Thymus (tissue), 11 donors: ENCODE results near the gene KLHL42. TPM values are rescaled to one million over a fixed set of nuclear protein-coding genes. Genes with fewer than 3 reads are reported as not detected.

Experiments
- DNase-seq, 9 donors: peaks; one replicate each; pipeline ENCODE4 v3.0.0-alpha.2; 2013; ENCODE audit warnings: low spot score in 9 of 9, low read depth in 6 of 9, missing footprints in 1 of 9
- H3K27ac ChIP-seq, 2 donors: one replicate each; pipeline ENCODE4 v1.5.1; 2013; ENCODE audit warnings: control low read depth in 1 of 2, low read depth in 1 of 2, low read length in 1 of 2, mild to moderate bottlenecking in 1 of 2, moderate library complexity in 1 of 2
- H3K27me3 ChIP-seq, 2 donors: one replicate each; pipeline ENCODE4 v1.5.1; 2013; ENCODE audit warnings: low read length in 1 of 2; ENCODE audit not compliant: control insufficient read depth in 2 of 2, insufficient read depth in 1 of 2
- H3K36me3 ChIP-seq, 2 donors: one replicate each; pipeline ENCODE4 v1.5.1; 2013; ENCODE audit warnings: low read length in 1 of 2, mild to moderate bottlenecking in 1 of 2, moderate library complexity in 1 of 2; ENCODE audit not compliant: control insufficient read depth in 2 of 2, insufficient read depth in 2 of 2
- H3K4me1 ChIP-seq, 2 donors: one replicate each; pipeline ENCODE4 v1.5.1; 2013; ENCODE audit warnings: low read length in 2 of 2; ENCODE audit not compliant: control insufficient read depth in 2 of 2, insufficient read depth in 2 of 2
- H3K4me3 ChIP-seq, 2 donors: one replicate each; pipeline ENCODE4 v1.5.1; 2013; ENCODE audit warnings: low read length in 2 of 2, control low read depth in 1 of 2, mild to moderate bottlenecking in 1 of 2
- H3K9me3 ChIP-seq, 2 donors: one replicate each; pipeline ENCODE4 v1.5.1; 2013; ENCODE audit warnings: low read length in 1 of 2, mild to moderate bottlenecking in 1 of 2; ENCODE audit not compliant: control insufficient read depth in 2 of 2, insufficient read depth in 1 of 2
- WGBS: extraction: QIAGEN DNeasy Blood & Tissue Kit; methylation state at CpG from one replicate; pipeline ENCODE4 v1.1.7; 2013; 5-methylcytosine and 5-hydroxymethylcytosine counted together
- polyA plus RNA-seq: library from polyadenylated mRNA; stranded (reverse); fragments of 200-250 nt; gene quantifications from one replicate; pipeline ENCODE4 v1.2.3, GENCODE V29; 2013
- total RNA-seq: library from RNA; stranded (reverse); fragments of 120-200 nt; gene quantifications from one replicate; pipeline ENCODE4 v1.2.4, GENCODE V29; 2013
- donor health status: healthy.

Gene KLHL42
- total and polyA plus RNA-seq, 2 donors = 8.8 to 9.0 TPM

DNA sequence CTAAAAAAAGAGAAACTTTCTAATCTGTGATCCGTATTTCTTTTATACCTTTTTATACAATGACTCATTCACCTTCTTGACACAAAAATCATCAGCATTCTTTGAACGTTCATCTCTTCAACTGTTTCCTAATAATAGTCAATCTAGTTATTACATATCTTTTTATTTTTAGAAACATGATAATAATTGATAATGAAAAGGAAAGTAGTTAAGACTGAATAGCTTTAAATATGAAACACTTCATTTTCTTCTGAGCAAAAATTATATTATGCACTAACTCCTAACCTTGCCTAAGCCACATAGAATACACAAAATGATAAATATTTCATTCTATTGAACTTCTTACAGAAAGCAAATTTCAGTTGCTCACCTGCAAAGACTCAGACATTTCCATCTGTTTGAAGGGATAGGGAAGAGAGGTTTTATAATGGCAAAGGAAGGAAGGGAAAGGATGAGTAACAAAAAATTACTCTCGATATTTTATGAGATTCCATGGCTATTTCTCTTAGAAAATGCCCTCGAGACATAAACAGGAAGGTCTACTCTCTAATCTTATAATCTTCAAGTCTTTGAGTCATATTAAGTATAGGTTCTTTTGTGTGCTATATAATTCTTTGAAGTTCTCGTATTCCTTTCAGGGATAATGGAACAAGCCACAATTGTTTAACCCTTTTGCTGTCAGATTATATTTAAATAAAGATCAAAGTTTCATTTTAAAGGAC, 7.5 kb upstream of the KLHL42 start:
- Histone ChIP-seq H3K9me3 (no peaks in the 10 kb centered on the region), H3K27me3 (no peaks in the 10 kb centered on the region), H3K4me1 (no peaks in the 10 kb centered on the region), H3K36me3 (no peaks in the 10 kb centered on the region), H3K4me3 (no peak overlapping the region), H3K27ac (no peak overlapping the region)
- DNase-seq = no peak
- 91% methylated on average over 5 of the region's 5 CpGs for WGBS

DNA sequence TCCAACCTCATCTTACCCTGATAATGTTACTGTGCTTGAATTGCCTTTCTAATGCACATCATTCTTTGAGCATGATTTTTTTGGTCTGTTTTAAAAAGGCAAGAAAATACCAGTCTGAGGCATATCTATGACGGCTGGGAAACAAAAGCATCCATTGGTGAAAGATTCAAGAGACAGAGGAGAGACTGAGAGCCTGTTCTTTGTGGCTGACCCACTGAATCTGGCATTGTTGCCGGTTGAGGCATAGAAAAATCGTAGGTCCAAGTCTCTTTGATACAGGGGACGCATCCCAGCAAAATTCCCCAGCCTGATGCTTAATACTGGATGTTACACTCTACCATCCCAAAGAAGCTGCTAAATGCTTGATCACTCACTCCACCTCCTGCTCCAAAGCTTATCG, 2.9 kb upstream of the KLHL42 start:
- WGBS = 96% methylated on average over 5 of the region's 5 CpGs

DNA sequence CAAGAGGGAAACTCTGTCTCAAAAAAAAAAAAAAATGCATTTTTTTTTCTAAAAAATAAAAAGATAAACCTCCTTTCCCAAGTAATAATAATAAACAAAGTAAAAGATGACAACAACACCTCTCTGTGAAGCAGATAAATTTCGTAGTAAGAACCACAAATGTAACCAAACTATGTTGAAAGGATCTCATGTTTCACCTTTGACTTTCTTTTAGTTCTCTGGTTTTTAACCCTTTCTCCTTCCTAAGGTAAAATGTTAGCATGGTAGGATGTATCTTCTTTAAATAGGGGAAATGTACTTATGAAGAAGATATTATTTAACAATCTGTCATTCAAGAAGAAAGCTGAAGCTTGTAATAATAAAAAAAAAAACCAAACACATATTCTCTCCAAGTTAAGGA, 1.8 kb upstream of the KLHL42 start:
- no peak for DNase-seq
- Histone ChIP-seq H3K27me3 (no peaks in the 10 kb centered on the region), H3K4me3 (no peak overlapping the region), H3K4me1 (peaks cover 14 to 21% of the 10 kb centered on the region in 2 donors), H3K36me3 (peaks cover 0 to 3% of the 10 kb centered on the region in 2 donors), H3K27ac (no peak overlapping the region), H3K9me3 (no peaks in the 10 kb centered on the region)
- 61% methylated on average over 1 of the region's 1 CpG for WGBS

More for the DNA sequence above, 2.9 kb upstream of the KLHL42 start:
- H3K27ac ChIP-seq = no peak overlapping the region
- no peak overlapping the region for H3K4me3 ChIP-seq
- peaks cover 14 to 19% of the 10 kb centered on the region in 2 donors for H3K4me1 ChIP-seq
- H3K36me3 ChIP-seq = peaks cover 0 to 3% of the 10 kb centered on the region in 2 donors
- no peak for DNase-seq
- H3K27me3 ChIP-seq = no peaks in the 10 kb centered on the region
- no peaks in the 10 kb centered on the region for H3K9me3 ChIP-seq

DNA sequence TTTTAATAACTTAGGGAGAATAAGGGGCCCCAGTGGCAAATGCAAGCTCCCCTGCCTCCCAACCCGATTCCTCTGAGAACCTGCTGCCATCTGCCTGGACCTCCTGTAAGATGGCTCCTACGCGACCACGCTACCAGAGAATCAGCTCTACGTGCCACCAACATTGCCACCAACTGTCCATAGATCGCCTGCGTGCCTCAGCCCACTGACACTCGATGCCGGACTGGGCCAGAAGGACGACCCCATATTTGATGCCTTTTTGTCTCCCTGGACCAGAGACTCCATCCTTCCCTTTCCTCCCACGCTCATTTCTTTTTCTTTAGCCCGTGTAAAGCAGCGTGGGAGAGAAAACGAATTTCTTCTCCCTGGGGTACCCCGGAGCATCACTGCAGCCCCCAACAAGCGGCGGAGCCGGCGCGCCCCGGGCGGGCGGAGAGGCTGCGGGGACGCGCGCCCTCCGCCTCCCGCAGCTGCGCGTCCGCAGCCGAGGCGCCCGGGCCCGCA, 565 bp upstream of the KLHL42 start:
- 6% methylated on average over 36 of the region's 36 CpGs for WGBS

DNA sequence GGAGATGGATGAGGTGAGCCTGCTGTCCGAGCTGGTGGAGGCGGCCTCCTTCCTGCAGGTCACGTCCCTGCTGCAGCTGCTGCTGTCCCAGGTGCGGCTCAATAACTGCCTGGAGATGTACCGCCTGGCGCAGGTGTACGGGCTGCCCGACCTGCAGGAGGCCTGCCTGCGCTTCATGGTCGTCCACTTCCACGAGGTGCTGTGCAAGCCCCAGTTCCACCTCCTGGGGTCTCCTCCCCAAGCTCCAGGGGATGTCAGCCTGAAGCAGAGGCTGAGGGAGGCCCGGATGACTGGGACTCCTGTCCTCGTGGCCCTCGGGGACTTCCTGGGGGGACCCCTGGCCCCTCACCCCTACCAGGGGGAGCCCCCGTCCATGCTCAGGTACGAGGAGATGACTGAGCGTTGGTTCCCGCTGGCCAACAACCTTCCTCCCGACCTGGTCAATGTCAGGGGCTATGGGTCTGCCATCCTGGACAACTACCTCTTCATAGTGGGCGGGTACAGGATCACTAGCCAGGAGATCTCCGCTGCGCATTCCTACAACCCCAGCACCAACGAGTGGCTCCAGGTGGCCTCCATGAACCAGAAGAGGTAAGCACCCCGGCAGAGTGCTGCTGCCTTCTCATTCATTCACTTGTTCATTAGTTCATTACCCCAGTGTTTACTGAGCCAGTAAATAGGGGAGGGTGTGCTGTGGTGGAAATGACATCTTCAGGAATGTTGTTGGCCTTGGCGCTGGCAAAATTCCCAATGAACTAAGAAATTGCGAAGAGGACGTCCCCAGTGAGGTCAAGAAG, 777 bp downstream of the KLHL42 start:
- no peaks in the 10 kb centered on the region for H3K27me3 ChIP-seq
- peak in 6 of 9 donors; percentile 9 to 46 (median 38) for DNase-seq
- WGBS = 30% methylated on average over 27 of the region's 27 CpGs
- H3K27ac ChIP-seq = peak overlapping the region; percentile 62 to 84
- H3K9me3 ChIP-seq = no peaks in the 10 kb centered on the region
- H3K4me3 ChIP-seq = peak overlapping the region; percentile 68 to 91
- H3K36me3 ChIP-seq = peaks cover 0 to 3% of the 10 kb centered on the region in 2 donors
- H3K4me1 ChIP-seq = peaks cover 14 to 21% of the 10 kb centered on the region in 2 donors

More for the DNA sequence above, 565 bp upstream of the KLHL42 start:
- Histone ChIP-seq H3K27ac (no peak overlapping the region), H3K4me1 (peaks cover 14 to 21% of the 10 kb centered on the region in 2 donors), H3K36me3 (peaks cover 0 to 3% of the 10 kb centered on the region in 2 donors), H3K9me3 (no peaks in the 10 kb centered on the region), H3K27me3 (no peaks in the 10 kb centered on the region), H3K4me3 (peak overlapping the region; percentile 54 to 91)
- DNase-seq = peak in 4 of 9 donors; percentile 9 to 20 (median 18)

DNA sequence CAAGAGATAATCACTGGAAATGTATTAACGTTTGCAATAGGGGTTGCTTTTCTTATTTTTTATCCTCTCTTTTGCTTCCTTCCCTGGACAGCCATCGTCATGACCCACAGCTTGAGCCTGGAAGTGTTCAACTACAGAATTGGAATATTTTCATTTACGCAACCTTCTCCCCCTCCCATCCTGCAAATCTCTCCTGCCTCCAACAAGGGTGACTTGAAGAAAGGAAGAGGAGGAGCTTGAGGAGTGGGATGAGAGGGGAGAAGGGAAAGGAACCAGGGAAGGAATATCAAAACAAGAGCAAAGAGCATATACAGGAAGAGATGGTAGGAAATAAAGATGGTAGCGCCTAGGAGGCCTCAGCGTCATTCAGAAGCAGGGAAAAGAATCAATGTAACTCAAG, 1.6 kb downstream of the KLHL42 start:
- DNase-seq = no peak
- Histone ChIP-seq H3K4me3 (no peak overlapping the region), H3K9me3 (no peaks in the 10 kb centered on the region), H3K27me3 (no peaks in the 10 kb centered on the region), H3K27ac (no peak overlapping the region), H3K36me3 (peaks cover 0 to 3% of the 10 kb centered on the region in 2 donors), H3K4me1 (peaks cover 14 to 21% of the 10 kb centered on the region in 2 donors)
- WGBS = 89% methylated on average over 5 of the region's 5 CpGs

DNA sequence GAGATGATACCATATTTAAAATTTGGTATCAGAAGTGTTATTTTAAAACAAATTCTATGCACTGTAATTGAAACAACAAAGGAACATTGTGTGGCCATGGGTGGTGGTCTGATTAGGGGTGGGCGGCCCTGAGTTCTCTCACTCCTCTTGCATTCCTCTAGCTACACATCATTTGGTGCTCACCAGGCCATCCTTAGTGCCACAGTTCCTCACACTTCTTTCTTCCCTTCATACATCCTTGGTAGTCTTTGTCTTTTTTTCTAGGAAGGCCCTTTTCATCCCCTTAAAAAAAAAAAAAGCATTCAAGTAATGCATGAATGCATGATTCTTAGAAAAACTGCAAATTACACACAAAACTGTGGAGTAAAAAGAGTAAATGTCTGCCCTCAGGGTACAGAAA, 2.4 kb downstream of the KLHL42 start:
- peaks cover 0 to 3% of the 10 kb centered on the region in 2 donors for H3K36me3 ChIP-seq
- no peak overlapping the region for H3K4me3 ChIP-seq
- no peaks in the 10 kb centered on the region for H3K27me3 ChIP-seq
- WGBS = 94% methylated on average over 1 of the region's 1 CpG
- H3K27ac ChIP-seq = no peak overlapping the region
- H3K9me3 ChIP-seq = no peaks in the 10 kb centered on the region
- H3K4me1 ChIP-seq = peaks cover 14 to 21% of the 10 kb centered on the region in 2 donors
- DNase-seq = no peak

DNA sequence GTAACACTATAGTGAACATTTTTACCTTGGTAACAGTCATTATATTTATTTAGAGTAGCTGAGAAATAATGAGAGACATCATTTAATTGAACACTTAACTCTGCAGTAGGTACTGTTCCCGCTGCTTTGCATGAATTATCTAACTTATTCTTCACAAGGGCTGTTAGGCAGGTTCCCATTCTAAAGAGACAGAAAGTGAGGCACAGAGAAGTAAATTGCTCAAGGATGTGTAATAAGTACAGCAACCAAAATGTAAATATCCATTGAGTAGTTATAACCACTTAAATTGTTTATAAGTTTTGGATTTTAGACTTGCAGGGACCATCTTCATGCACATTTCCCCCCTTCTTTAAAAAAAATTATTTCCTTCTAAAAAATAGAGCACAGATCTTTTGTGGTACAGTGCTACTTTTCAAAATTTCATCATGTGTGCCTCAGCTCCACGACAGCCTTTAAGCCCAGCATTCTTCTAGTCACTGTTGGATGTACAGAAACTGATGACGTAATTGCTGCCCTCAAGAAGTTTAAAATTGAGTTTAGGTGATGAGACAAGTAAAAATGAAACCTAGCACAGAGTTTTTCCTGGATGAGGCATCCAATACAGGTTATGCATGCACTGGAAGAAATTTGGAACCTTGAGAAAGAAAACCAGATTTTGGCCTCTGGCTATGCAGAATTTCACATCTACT, 6.0 kb downstream of the KLHL42 start:
- 94% methylated on average over 3 of the region's 3 CpGs for WGBS
- H3K4me3 ChIP-seq = no peak overlapping the region
- no peaks in the 10 kb centered on the region for H3K27me3 ChIP-seq
- no peak for DNase-seq
- H3K9me3 ChIP-seq = no peaks in the 10 kb centered on the region
- peaks cover under 1 to 11% of the 10 kb centered on the region in 2 donors for H3K36me3 ChIP-seq
- H3K4me1 ChIP-seq = peaks cover 7 to 10% of the 10 kb centered on the region in 2 donors
- no peak overlapping the region for H3K27ac ChIP-seq
